Amniotic stem cell (primary cell): Measurements from ENCODE around the gene ANP32E.
"Not testable (repeated sequence)": the region's sequence is repeated elsewhere in the genome, so short reads cannot be mapped to it uniquely, and the experiment has no call there.

Experiments
- DNase-seq: peaks from one replicate; lab custom pipeline; 2025; lab: John Stamatoyannopoulos, UW

Gene ANP32E

DNA sequence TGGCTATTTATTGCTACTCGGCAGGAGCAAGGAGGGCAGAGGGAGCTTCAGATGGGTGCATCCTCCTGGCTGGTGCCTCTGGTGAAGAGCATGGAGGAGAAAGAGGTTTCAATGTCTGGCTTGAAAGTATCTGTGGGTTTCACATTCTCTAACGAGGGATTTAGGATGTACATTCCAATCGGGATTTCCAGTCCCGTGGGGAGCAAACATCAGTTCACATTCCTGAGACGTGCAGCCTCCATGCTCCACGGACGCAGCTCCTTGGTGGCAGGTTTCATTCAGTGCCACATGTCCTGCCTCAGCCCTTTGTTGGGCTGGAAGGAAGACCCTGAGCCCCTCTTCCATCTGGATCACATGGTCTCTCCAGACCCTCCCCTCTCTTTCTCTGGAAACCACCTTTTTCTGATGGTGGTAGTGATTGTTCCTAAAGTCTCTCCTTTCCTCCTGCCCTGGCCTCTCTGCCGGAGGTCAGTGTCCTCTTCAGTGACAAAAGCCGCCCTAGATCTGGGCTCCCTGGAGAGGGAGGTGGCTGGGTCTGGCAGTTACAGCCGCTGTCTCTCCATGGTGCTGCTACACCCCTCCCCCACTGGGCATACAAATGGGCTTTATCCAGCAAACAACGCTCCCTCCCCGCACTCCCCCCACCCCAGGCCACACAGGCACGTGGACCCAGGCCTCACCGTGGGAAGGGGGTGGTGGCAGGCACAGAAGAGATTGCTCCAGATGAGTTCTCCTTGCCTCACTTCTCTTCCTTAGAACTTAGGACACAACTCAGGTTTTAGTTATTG lies 20.8 kb upstream of the ANP32E start:
- DNase-seq: no peak

DNA sequence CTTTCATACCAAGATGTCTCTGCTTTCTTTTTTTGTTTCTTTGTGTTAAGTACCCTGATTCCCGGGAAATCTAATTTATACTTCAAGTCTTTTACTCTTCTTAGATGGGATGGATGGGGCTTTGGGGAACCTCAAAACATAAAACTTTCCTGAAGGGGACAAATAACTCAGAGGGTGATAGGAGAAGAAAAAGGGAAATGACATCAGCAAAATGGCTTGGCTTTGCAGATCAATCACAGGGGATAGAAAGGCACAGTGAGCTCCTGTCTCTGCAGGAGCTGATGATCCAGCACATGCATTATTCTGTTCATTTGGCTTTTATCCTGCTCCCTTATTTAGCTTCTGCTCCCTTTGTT lies 20.3 kb upstream of the ANP32E start:
- no peak for DNase-seq

DNA sequence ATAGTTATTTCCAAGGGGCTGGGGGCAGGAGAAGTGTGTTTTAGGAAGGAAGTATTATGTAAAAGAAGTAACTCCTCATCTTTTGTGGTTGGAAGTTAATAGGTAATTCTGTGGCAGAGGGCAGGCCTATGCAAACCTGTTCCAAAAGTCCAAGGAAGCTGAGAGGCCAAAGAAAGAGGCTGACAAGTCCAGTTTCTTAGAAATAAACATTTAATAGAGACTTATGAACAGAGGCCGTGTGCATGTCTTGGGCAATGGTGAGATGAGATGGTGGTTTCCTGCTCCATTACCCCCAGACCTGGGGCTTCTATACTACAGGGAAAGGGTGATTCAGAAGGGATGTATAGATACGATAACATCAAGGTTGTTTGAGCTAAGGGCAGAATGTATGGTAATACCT lies 14.0 kb upstream of the ANP32E start:
- no peak for DNase-seq

DNA sequence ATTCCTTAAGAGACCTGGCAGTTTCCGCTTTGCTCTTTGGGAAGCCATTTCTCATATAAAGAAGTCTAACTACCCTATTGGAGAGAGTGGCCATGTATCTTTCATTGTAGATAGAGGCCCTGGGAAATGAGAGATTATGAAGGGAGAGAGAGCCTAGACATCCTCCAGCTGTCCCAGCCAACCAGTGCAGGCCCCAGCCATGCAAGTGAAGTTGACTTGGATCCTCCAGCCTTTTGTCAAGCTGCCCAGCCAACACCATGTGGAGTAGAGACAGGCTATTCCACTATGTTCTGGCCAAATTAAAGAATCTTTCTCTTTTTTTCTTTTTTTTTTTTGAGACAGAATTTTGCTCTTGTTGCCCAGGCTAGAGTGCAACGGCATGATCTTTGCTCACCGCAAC lies 7.1 kb upstream of the ANP32E start:
- DNase-seq: no peak

DNA sequence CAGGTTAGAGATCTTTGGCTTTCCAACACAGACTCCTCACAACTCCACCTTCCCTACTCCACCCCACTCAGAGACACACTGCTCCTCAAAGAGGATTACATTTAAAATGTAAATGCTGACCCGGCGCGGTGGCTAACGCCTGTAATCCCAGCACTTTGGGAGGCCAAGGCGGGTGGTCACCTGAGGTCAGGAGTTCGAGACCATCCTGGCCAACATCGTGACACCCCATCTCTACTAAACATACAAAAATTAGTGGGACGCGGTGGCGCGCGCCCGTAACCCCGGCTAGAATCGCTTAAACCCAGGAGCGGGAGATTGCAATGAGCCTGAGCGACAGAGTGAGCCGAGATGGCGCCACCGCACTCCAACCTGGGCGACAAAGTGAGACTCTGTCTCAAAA lies 1.8 kb upstream of the ANP32E start:
- no peak for DNase-seq

DNA sequence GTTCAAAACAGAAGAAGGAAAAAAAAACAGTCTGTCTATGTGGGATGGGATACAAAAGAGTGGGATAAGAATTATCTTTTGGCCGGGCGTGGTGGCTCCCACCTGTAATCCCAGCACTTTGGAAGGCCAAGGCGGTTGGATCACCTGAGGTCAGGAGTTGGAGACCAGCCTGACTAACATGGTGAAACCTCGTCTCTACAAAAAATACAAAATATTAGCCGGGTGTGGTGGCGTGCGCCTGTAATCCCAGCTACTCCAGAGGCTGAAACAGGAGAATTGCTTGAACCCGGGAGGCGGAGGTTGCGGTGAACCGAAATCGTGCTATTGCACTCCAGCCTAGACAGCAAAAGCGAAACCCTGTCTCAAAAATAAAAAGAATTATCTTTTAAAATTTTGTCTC lies 1.3 kb upstream of the ANP32E start:
- not testable (repeated sequence) for DNase-seq

DNA sequence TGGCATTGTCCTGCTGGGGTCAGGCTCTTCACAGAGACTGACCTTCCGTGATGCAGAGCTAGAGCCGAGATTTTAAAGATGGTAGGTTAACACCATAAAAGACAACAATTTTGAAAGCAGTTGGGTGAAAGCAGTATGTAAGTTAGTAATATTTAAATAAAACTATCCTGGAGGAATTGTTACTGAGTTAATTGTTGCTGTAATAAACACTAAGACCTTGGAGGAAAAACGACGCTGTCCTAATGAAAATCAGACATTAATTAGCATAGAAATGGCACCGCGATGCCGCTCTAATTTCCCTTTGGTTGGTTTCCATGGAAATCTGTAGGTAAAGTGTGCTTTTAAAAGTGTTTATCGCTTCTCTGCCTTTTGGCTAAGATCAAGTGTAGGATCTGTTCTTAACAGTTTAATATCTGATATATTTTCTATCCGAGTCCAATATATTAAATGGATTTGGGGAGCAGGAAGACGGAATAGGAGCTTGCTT lies 745 bp upstream of the ANP32E start:
- no peak for DNase-seq

DNA sequence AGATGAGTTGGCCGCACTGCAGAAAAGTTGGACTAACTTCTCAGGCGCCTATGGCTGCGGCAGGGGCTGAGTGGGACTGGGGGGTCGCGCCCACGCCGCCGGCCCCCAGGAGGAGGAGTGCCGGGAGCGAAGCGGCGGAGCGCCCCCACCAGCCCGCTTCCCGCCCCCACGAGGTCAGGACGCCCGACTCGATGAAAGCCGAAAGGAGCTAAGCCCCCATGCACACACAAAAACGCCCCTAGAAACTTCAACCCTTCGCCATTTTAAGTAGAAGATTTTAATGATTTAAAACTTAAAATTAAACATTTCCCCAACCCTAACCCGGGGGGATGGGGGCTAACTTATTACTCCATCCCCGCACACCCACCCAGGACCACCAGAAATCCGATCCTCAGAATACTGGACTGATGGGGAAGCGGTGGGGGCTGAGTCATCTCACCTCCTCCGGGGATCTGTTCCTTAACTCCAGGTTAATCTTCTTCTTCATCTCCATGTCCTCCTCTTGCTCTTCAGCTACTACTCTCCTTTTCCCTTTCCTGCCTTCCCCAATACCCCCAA lies 539 bp downstream of the ANP32E start:
- no peak for DNase-seq

DNA sequence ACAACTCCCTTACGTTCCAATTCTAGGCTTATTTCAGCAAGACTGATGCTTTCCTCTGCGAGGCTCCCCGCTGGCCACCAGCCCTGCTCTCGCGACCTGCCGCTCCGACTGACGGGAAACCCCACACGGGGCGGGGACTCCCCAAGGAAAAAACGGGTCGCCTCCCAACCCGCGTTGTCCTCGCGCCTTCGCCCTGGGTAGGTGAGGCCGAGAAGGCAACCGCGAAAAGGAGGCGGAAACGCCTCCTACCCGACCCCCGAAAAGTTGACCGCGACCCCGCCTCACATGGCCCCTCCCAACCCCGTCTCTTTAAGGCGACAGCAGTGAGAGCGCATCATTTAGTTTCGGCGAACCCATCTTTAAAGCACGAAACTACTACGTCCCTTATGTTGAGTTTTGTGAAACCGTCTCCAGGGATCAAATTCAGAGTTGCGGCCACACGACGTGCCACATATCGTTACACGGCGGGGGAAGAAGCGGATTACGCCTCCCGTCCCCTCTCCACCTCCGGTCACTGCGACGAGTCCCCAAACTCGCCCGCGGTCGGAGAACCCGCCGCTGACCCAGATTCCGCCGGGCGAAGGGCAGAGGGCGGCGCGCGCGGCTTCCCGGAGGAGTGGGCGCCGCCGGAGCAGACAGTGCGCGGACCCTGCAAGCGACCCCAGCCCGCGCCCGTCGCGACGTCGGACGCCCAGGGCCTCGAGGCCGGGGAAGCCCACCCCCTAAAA lies 1.2 kb downstream of the ANP32E start:
- peak; percentile 77 for DNase-seq

DNA sequence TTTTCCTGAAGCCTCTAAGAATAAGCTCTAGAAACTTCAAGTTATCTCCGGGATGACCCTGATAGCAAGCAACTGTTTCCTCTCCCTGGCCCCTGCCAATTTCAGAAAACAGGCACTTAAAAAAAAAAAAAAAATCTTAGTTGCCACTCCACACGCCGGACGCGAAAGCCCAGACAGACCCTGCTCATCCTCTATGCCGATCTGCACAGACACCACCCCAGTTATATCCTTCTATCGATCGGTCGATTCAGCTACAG lies 1.7 kb downstream of the ANP32E start:
- no peak for DNase-seq

DNA sequence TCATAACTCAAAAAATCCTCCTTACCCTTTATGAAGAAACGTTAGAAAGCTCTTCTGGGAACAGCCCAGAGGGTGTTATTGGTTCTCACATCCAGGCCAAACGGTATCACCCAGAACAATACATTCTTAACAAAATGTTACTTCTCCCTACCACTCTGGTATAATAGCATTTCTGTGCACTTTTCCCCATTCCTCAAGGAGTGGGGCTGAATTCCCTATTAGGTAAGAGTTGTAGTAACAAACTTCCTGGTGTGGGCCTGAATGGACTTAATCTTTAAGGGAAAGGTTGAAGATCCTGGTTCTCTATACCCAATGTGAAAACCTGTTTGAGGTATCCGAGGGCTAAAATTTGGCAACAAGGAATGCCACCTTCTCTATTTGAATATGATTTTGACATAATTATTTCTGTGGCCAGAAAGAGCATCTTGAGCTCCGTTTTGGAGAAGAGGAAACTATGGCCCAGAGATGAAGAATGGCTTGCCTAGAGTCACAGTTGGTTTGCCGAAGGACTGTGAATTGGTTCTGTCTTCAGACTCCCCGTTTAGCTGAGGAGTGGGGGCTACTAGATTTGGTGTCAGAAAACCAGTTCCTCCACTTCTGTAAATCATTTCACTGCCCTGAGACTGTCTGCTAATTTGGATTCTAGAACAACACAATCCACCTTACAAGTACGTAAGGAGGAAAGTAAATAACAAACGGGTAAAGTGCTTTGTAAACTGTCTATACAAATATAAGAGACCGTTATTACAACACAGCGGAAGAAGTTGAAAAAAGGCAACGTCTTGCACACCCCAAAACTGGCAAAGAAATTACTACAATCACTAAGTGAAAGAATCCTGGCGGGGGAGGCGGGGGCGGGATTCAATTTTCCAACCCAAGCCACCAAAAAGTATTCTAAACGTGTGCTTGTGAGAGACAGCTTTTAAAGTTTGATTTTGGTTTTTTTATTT lies 2.3 kb downstream of the ANP32E start:
- DNase-seq: no peak

DNA sequence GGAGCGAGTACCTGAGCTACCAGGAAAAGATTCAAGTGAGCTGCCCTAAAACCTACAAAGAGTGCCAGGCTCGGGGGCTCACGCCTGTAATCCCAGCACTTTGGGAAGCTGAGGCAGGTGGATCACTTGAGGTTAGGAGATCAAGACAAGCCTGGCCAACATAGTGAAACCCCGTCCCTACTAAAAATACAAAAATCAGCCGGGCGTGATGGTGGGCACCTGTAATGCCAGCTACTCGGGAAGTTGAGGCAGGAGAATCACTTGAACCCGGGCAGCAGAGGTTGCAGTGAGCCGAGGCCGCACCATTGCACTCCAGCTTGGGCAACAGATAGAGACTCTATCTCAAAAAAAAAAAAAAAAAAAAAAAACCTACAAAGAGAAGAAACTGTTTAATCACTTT lies 3.0 kb downstream of the ANP32E start:
- not testable (repeated sequence) for DNase-seq

DNA sequence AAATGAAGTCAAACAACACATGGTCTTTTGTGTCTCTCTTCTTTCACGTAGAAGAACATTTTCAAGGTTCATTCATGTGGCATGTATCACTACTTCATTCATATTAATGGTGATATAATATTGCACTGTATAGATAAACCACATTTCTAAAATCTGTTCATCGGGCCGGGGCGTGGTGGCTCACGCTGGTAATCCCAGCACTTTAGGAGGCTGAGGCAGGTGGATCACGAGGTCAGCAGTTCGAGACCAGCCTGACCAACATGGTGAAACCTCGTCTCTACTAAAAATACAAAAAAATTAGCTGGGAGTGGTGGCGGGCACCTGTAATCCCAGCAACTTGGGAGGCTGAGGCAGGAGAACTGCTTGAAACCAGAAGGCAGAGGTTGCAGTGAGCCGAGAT lies 7.7 kb downstream of the ANP32E start:
- not testable (repeated sequence) for DNase-seq

DNA sequence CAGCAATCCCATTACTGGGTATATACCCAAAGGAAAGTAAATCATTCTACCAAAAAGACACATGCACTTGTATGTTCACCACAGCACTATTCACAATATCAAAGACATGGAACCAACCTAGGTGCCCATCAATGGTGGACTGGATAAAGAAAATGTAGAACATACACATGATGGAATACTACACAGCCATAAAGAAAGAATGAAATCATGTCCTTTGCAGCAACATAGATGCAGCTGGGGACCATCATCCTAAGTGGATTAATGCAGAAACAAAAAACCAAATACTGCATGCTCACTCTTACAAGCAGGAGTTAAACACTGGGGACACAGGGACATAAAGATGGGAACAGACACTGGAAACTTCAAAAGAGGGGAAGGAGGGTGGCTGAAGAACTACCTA lies 8.7 kb downstream of the ANP32E start:
- no peak for DNase-seq

DNA sequence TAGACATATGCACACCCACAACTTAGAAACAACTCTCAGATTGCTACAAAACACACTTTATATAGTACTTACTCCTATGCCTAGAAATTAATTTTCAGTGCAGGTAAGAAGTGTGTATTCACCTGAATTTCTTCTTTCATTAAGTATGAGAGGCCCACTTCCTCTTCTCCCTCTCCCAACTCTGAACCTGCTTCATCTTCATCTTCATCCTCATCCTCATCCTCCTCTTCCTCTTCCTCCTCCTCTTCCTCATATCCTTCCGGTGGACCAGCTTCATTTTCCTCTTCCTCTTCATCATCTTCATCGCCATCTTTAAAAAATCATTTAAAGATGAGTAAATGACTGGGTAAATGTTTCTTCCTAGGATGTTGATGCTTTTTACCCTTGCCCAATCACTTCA lies 9.4 kb downstream of the ANP32E start:
- no peak for DNase-seq

DNA sequence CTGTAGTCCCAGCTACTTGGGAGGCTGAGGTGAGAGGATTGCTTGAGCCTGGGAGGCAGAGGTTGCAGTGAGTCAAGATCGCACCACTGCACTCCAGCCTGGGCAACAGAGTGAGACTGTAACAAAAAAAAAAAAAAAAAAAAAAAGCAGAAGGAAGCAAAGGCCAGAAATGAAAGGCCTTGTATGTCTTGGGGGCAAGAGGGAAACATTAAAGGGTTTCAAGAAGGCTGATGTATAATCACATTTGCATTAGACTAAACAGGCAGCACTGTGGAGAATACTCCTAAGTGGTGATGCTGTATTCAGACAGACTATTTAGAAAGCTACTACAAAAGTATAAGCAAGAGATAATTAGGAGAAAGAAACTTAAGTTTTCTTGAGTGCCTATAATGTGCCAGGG lies 10.4 kb downstream of the ANP32E start:
- DNase-seq: no peak

DNA sequence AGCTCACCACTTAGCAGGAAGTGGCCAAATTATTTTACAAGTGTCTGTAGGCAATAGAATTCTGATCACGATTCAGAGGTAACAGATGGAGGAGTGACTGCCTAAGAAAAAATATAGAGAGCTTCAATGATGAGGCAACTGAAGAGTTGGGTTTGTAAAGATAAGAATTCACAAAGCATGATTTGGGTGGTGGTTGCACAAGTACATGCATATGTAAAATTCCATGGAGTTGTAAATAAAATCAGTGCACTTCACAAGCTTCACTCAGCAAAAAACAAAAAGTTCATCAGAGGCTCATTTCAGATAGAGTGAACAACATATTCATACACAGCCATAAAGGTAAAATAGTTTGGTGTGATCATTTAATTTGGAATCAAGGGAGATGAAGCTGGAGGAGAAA lies 10.9 kb downstream of the ANP32E start:
- DNase-seq: no peak

DNA sequence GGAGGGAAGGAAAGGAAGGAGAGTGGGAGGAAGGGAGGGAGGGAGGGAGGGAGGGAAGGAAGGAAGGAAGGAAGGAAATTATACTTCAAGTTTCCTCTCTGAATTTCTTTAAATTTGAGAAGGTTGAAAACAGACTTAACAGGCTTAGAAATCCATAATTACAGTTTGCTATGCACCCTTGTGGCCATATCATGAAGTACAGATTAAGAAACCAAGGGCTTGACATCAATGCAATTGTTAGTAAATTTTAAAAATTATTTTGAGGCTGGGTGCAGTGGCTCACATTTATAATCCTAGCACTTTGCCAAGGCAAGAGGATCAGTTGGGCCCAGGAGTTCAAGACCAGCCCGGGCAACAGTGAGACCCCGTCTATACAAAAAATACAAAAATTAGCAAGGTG lies 14.4 kb downstream of the ANP32E start:
- DNase-seq: no peak

DNA sequence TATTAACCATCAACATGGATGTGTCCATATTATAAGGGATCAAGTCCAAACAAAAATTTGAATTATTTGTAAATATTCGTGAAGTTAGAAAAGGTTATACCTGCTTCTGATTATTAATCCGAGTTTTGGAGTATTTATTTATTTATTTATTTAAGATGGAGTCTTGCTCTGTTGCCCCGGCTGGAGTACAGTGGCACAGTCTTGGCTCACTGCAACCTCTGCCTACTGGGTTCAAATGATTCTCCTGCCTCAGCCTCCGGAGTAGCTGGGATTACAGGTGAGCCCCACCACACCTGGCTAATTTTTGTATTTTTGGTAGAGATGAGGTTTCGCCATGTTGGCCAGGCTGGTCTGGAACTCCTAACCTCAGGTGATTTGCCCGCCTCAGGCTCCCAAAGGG lies 20.1 kb downstream of the ANP32E start:
- DNase-seq: not testable (repeated sequence)

DNA sequence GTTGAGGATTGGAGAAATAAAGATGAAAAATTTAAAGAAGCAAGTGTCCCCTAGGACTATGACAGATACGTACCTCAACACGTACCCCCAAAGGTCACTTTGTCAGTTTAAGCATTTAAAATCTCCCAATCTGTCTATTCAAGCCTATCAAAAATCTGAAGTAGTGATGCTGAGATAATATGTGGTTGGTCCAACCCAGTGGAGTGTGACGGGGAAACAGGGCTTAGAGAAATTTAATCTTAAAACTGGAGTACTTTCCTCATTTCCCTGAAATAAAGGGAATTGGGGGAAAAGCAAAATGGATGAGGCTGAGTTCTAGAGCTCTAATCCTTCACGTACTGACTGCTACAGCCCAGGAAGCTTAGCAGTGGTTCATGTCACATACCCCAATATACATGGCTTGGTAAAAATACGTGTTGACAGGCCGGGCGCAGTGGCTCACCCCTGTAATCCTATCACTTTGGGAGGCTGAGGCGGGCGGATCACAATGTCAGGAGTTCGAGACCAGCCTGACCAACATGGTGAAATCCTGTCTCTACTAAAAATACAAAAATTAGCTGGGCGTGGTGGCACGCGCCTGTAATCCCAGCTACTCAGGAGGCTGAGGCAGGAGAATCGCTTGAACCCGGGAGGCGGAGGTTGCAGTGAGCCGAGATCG lies 21.7 kb downstream of the ANP32E start:
- not testable (repeated sequence) for DNase-seq

DNA sequence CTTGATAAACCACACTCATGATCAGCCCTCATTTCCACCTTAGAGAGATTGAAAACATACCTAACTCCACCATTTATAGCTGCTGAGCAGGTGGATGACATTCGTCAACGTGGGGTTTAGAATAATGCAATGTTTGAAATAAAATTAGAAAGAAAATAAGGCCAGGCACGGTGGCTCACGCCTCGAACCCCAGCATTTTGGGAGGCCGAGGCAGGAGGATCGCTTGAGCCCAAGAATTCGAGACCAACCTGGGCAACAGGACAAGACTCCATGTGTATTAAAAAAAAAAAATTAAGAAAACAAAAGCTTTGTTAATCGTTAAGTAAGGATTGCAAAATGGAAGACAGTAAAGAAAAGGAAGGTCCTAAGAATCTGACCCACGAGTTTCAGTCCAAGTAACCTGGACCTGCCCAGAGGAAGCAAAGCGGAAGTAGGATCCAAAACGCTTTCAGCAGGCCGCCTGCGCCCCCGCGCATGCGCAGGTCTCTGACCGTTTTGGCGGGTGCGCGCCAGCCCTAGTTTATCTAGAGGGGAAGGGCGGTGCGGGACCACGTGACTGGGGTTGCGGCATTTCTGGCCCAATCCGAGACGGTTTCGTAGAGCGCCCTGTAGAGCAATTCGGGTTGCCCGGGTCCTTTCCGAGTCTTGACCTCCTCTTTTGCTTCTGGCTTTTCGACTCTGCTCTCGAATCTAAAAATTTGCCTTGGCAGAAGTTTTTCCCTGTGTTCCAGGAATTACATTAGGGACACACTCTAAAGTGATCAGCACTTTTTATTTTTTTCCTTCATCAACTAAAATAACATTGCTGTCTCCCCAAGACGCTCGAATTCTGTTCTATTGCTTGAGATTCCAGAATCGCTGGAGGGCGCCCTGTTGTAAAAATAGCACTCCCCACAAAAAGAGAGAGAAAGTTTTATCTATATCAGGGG lies 22.5 kb downstream of the ANP32E start:
- peak; percentile 61 for DNase-seq
